GM20431 (cell line): ENCODE measurements around the gene SARS1.
"Not testable (repeated sequence)": the region's sequence is repeated elsewhere in the genome, so short reads cannot be mapped to it uniquely, and the experiment has no call there.

Experiments
- in situ Hi-C: fragments of 300-500 bp; cut with MseI, MboI; formaldehyde crosslinking; loops from one replicate; pipeline ENCODE4 v1.15.0; 2020; ENCODE audit warnings: low sequenced_read_pairs; ENCODE audit not compliant: unreplicated experiment

Gene SARS1, protein sequence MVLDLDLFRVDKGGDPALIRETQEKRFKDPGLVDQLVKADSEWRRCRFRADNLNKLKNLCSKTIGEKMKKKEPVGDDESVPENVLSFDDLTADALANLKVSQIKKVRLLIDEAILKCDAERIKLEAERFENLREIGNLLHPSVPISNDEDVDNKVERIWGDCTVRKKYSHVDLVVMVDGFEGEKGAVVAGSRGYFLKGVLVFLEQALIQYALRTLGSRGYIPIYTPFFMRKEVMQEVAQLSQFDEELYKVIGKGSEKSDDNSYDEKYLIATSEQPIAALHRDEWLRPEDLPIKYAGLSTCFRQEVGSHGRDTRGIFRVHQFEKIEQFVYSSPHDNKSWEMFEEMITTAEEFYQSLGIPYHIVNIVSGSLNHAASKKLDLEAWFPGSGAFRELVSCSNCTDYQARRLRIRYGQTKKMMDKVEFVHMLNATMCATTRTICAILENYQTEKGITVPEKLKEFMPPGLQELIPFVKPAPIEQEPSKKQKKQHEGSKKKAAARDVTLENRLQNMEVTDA

GRCh38 chr1:109213824-109214693, at the start of gene SARS1:
Gene SARS1 (plus strand): TSS chr1:109213918. CDS start chr1:109213993, 75 bp downstream.
- in situ Hi-C loops: no loop called here

GRCh38 chr1:109164538-109164937, 49.2 kb upstream of the SARS1 start:
- in situ Hi-C loops: no loop called here

DNA sequence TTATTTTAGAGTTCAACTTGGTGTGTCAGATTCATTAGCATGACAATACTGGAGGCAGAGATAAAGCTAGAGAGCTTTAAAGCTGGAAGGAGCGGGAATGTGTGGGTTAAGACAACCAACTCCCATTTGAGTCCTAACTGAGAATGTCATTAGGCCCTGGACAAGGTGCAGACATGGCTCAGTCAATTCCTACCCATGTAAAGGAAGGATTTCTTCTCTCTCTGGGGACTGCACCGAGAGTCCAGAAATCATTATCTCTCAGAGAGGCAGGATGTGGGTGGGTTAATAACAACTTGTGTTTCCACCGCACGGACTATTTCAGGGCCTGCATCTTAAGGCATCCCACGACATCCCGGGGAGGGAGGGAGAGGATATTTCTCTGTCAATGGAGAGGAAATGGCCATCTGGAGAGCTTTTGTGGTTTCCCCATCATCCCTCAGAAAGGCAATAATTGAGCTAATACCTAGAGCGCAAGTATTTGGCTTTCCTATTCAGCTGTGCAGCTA, 46.7 kb upstream of the SARS1 start:
- in situ Hi-C loops: no loop called here

DNA sequence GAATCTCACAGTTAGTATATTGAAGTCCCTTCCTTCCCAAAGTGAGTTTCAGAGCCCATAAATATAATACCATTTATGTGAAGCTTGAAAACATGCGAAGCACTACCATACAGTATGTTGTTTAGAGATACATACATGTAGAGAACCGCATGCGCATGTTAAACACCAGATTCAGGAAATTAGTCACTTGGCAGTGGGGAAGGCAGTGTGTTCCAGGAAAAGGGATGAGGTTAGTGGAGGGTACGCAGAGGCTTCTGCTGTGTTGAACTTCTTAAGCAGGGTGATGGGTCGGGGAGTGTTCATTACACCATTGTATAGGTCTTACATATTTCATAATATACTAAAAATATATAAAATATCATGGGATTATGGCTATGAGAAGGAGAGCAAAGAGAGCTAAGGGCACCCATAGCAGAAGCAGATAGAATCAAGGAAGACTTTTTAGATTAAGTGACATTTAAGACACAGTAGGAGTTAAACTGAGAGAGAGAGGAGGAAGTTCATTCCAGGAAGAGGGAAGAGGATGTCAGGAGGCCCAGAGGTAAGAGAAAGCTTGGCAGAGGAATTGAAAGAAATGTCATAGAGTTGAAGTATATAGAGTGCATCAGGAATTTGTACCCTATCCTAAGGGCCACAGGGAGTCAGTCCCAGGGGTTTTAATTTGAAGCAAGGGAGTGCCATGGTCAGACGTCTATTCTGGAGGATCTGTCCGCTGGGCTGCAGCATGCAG, 43.5 kb upstream of the SARS1 start:
- in situ Hi-C loops: no loop called here

DNA sequence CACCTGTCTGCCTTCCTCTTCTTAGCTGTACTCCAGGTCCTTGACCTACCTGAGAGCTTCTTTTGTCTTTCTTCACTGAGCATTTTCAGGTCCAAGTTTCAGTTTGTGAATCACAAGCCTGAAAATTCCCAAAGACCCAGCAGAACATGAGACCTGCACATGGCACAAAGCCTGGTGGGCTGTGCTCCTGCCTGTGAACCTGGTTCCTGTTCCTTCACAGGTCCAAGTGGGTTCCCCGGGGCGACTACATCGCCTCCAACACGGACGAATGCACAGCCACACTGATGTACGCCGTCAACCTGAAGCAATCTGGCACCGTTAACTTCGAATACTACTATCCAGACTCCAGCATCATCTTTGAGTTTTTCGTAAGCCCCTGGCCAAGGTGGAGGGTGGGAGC, 42.1 kb upstream of the SARS1 start:
- in situ Hi-C loops: no loop called here

DNA sequence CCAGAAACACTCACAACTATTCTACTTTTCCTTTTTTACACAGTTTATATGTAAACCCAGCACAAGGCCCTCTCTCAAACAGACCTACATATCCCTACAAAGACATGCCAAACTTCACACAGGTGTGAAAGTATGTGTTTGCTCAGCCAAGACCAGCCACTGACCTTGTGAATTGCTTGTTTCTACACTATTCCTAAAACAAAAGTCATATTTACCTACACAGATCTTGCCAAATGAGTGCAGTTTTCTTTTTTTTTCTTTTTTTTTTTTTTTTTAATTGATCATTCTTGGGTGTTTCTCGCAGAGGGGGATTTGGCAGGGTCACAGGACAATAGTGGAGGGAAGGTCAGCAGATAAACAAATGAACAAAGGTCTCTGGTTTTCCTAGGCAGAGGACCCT, 37.4 kb upstream of the SARS1 start:
- in situ Hi-C loops: not testable (repeated sequence)

DNA sequence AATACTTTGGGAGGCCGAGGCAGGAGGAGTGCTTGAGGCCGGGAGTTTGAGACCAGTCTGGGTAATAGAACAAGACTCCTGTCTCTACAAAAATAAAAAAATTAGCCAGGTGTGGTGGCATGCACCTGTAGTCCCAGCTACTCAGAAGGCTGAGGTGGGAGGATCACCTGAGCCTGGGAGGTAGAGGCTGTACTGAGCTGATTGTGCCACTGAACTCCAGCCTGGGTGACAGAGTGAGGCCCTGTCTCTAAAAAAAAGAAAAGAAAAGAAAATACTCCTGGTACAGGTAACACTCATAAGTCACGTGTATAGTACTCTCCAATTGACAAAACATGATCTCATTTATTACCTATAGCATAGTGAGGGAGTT, 33.0 kb upstream of the SARS1 start:
- in situ Hi-C loops: not testable (repeated sequence)

DNA sequence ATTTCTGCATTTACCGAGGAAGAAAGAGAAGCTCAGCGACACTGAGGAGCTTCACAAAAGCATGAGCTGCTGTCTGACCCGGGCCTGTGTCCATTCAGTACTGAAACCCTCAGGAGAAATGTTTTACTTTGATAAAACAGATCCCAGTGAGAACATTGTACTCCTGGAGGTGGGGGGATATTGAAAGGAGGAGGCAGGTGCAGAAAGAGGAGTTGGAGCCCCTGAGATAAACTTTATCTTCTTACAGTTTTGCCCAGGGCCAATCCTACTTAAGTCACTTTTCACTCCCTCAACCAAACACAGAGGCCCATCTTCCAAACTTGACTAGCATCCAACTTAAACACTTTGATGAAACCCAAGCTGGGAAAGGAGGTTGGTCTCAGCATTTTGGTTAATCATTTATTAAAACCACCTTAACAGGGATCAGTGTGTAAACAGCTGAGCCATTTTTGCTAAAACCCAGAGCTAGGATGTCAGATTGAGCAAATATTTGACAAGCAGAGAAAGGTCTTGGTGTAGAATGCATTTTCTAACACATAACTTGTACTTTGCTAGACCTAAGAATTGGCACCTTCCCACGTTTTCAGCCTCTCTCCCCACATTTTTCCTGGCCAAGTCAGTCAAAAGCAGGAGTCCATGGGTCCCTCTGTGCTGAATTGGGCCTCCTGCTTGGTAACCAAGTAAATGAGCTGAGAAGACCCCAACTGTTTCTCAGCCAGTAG, 32.5 kb upstream of the SARS1 start:
- in situ Hi-C loops: no loop called here

- in situ Hi-C loops: no loop called here
These were observed 31.9 kb upstream of the SARS1 start for GRCh38 chr1:109181807-109182163.

DNA sequence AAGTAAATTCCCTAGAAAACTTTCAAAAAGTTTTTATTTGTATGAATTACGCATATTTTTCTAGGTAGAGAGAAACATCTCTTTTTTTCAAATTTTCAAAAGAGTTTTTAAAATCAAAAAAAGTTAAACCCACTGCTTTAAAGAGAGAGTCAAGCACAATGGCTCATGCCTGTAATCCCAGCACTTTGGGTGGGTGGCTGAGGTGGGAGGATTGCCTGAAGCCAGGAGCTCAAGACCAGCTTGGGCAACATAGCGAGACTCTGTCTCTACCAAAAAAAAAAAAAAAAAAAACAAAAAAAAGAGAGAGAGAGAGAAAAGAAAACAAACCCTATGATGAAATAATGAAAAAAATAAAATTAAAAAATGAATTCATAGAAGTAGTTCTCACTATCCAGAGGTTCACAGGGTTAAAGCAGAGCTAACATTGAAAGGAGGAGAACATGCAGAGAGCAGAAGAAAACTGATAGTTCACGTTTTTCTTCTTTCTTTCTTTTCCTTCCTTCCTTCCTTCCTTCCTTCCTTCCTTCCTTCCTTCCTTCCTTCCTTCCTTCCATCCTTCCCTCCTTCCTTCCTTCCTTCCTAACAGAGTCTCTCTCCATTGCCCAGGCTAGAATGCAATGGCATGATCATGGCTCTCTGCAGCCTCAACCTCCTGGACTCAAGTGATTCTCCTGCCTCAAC, 30.5 kb upstream of the SARS1 start:
- in situ Hi-C loops: no loop called here

- in situ Hi-C loops: no loop called here
These were observed 29.0 kb upstream of the SARS1 start for GRCh38 chr1:109184687-109185086.

DNA sequence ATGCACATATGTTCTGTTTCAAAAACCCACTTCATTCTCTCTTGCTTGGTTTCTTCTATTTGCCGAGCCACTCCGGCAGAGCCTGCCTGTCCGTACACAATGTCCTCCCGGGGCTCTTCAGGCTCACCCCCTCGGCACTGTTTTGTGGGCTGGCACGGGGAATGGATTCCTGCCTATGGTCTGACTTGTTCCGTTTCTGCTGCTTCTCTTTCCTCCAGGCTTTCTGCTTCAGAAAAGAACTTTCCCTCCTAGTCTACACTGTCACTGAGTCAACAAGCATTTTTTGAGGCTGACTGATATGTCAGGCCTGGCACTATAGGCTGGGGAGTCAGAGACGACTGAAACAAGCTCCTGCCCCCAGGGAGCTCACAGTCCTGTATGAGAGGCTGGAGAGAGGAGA, 28.4 kb upstream of the SARS1 start:
- in situ Hi-C loops: no loop called here

DNA sequence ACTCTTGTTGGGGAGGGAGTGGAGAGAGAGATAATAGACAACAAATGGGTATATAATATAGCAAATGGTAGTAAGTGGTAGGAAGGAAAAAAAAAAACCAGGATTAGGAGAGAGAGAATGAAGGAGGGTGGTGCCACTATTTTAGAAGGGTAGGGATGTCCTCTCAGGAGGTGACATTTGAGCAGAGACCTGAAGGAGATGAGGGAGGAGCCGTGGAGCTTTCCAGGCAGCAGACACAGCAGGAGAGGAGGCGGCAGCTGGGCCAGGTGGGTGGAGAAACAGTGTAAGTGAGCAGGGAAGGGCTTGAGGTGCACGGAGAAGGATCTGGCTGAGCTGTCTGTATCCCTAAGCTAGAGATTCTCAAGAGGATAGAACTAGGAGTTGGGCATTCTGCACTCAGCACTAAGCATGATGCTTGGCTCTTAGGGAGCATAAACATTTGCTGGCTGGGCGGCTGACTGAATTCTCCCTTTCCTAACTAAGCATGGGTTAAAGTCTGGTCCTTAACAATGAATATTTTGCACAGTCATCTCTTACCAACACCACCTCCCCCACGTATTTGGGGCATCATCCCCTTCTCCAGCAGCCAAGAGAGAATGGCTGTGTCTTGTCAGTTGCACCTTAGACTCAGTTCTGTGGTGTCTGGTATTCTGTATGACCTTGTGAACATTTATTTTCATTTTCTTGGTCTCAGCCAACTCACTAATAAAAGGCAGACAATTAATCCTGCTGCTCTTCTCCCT, 27.6 kb upstream of the SARS1 start:
- in situ Hi-C loops: no loop called here

- in situ Hi-C loops: no loop called here
These were observed 27.0 kb upstream of the SARS1 start for GRCh38 chr1:109186733-109187086.

GRCh38 chr1:109187127-109187526, 26.6 kb upstream of the SARS1 start:
- in situ Hi-C loops: no loop called here

DNA sequence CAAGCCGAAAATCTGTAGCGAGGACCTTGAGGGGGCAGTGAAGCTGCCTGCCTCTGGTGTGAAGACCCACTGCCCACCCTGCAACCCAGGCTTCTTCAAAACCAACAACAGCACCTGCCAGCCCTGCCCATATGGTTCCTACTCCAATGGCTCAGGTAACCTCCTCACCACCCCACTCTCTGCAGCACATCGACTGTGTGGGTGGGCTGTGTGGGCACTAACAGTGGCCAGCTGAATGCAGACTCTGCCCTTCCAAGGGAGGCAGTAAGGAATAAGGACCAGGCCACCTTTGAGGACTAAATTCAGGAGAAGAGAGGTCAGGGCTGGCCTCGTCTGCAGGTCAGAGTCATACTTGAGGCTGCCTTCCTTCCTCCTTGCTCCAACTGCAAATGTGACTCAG, 25.5 kb upstream of the SARS1 start:
- in situ Hi-C loops: no loop called here

GRCh38 chr1:109188781-109189180, 24.9 kb upstream of the SARS1 start:
- in situ Hi-C loops: no loop called here

- in situ Hi-C loops: no loop called here
These were observed 23.5 kb upstream of the SARS1 start for GRCh38 chr1:109190189-109190588.

- in situ Hi-C loops: no loop called here
These were observed 22.3 kb upstream of the SARS1 start for GRCh38 chr1:109191377-109191776.
